HL-60 (cell line): ENCODE measurements around the gene RHOD.

ENCODE experiments used
- CTCF ChIP-seq: IDR thresholded peaks from one replicate; pipeline ENCODE4 v1.5.1; 2011; ENCODE audit warnings: low read length, control low read depth, inconsistent platforms; ENCODE audit not compliant: insufficient read depth
- POLR2AphosphoS5 ChIP-seq: IDR thresholded peaks from 2 replicates; pipeline ENCODE4 v1.6.1; 2012; ENCODE audit warnings: low read depth

- TF ChIP-seq CTCF: no peak
- no peak for TF ChIP-seq POLR2AphosphoS5
Measured at GRCh38 chr11:67032830-67033551, 23.7 kb upstream of the RHOD start.
